HCT116 (cell line): ENCODE data around the gene CDH23. TPM values are rescaled to one million over a fixed set of nuclear protein-coding genes. Genes with fewer than 3 reads are reported as not detected.

Source experiments
- ATAC-seq: fragments of 200-7000 bp; cut with Tn5 transposase; 2 replicates; pipeline ENCODE4 v1.9.1; 2020; ENCODE audit warnings: mild to moderate bottlenecking, moderate library complexity
- BruUV-seq: library from RNA; stranded (reverse); fragments of 400-500 nt; replicated peaks from 2 replicates; lab custom pipeline; 2021; lab: Mats Ljungman, UMichigan
- CTCF ChIA-PET: fragments of 300-600 bp; sonication (Branson Sonifier 250); formaldehyde crosslinking; loops from one replicate; lab custom pipeline; 2021; ENCODE audit warnings: antibody characterized with exemption; lab: Charles Lee
- POLR2A ChIA-PET: fragments of 300-600, 350-600 bp; sonication (Branson Sonifier 250); formaldehyde crosslinking; loops from one replicate; lab custom pipeline; 2021; ENCODE audit warnings: antibody characterized with exemption; lab: Charles Lee
- RAD21 ChIA-PET, 2 experiments: fragments of 300-600 bp; sonication (Branson Sonifier 250); formaldehyde crosslinking; loops; one replicate each; lab custom pipeline; 2023; ENCODE audit warnings: low total read pairs in 2 of 2; ENCODE audit not compliant: uncharacterized antibody in 2 of 2, unreplicated experiment in 2 of 2, low non-redundant PET in 1 of 2; lab: Charles Lee
- DNase-seq: peaks from one replicate; pipeline ENCODE4 v3.0.0-alpha.2; 2010; ENCODE audit warnings: low read depth, low spot score
- H2AFZ ChIP-seq: fragments of 200-600 bp; shearing (Covaris generic), sonication (generic); 2 replicates; pipeline ENCODE4 v1.6.1; 2017; ENCODE audit warnings: low read depth, mixed run types, mixed read lengths, antibody characterized with exemption, low read length; ENCODE audit not compliant: poor library complexity, severe bottlenecking
- H3K27ac ChIP-seq: 2 replicates; pipeline ENCODE4 v1.5.1; 2012; ENCODE audit warnings: low read depth, low read length
- H3K27me3 ChIP-seq: fragments of 200-600 bp; sonication (generic); 2 replicates; pipeline ENCODE4 v1.6.1; 2016; ENCODE audit warnings: mixed run types, low read length, mixed read lengths; ENCODE audit not compliant: insufficient read depth
- H3K36me3 ChIP-seq, 2 experiments: fragments of 200-500 bp in 1 of 2; fragments of 200-600 bp in 1 of 2; sonication (Bioruptor generic) in 1 of 2; sonication (generic) in 1 of 2; 2 replicates each; pipeline versions ENCODE4 v1.5.1 to v1.6.1; 2014 to 2016; ENCODE audit warnings: low read length in 2 of 2, inconsistent platforms in 1 of 2, mixed read lengths in 1 of 2, mixed run types in 1 of 2; ENCODE audit not compliant: insufficient read depth in 2 of 2, control insufficient read depth in 1 of 2
- H3K4me1 ChIP-seq, 2 experiments: fragments of 200-600 bp in 1 of 2; sonication (generic) in 1 of 2; 2 replicates each; pipeline versions ENCODE4 v1.5.1 to v1.6.1; 2012 to 2017; ENCODE audit warnings: low read length in 2 of 2, inconsistent platforms in 1 of 2, mild to moderate bottlenecking in 1 of 2, mixed read lengths in 1 of 2, mixed run types in 1 of 2, moderate library complexity in 1 of 2; ENCODE audit not compliant: insufficient read depth in 2 of 2, control insufficient read depth in 1 of 2
- H3K4me2 ChIP-seq: fragments of 200-600 bp; sonication (generic); 2 replicates; pipeline ENCODE4 v1.6.1; 2017; ENCODE audit warnings: mixed run types, low read length, mixed read lengths
- H3K4me3 ChIP-seq, 2 experiments: fragments of 200-600 bp in 1 of 2; sonication (generic) in 1 of 2; replicated peaks in 1 of 2; 2 replicates each; pipeline ENCODE4 v1.5.1; 2011 to 2016; ENCODE audit warnings: low read length in 2 of 2, control low read depth in 1 of 2, low read depth in 1 of 2, mild to moderate bottlenecking in 1 of 2, mixed read lengths in 1 of 2, mixed run types in 1 of 2
- H3K79me2 ChIP-seq: fragments of 200-600 bp; sonication (generic); 2 replicates; pipeline ENCODE4 v1.6.1; 2017; ENCODE audit warnings: mild to moderate bottlenecking, mixed run types, low read length, moderate library complexity, mixed read lengths; ENCODE audit not compliant: insufficient read depth
- H3K9ac ChIP-seq: fragments of 200-600 bp; sonication (generic); 2 replicates; pipeline ENCODE4 v1.6.1; 2016; ENCODE audit warnings: low read length, mixed read lengths
- H3K9me2 ChIP-seq: fragments of 200-600 bp; sonication (generic), shearing (Covaris generic); 2 replicates; pipeline ENCODE4 v1.6.1; 2017; ENCODE audit warnings: mixed run types, mild to moderate bottlenecking, moderate library complexity; ENCODE audit not compliant: insufficient read depth
- H3K9me3 ChIP-seq, 2 experiments: fragments of 200-500 bp in 1 of 2; fragments of 200-600 bp in 1 of 2; sonication (Bioruptor generic) in 1 of 2; sonication (generic) in 1 of 2; 2 replicates each; pipeline ENCODE4 v1.6.1; 2014 to 2017; ENCODE audit warnings: low read length in 2 of 2, mixed read lengths in 2 of 2, inconsistent platforms in 1 of 2, low read depth in 1 of 2, mild to moderate bottlenecking in 1 of 2, mixed run types in 1 of 2, moderate library complexity in 1 of 2; ENCODE audit not compliant: control insufficient read depth in 1 of 2, insufficient read depth in 1 of 2
- H4K20me1 ChIP-seq: fragments of 200-600 bp; sonication (generic), shearing (Covaris generic); 2 replicates; pipeline ENCODE4 v1.6.1; 2017; ENCODE audit warnings: mixed run types, mild to moderate bottlenecking, moderate library complexity; ENCODE audit not compliant: insufficient read depth
- ATF3 ChIP-seq: IDR thresholded peaks from 2 replicates; pipeline ENCODE4 v1.6.1; 2012
- CEBPB ChIP-seq: IDR thresholded peaks from 2 replicates; pipeline ENCODE4 v1.6.1; 2012; ENCODE audit warnings: low read depth
- EGR1 ChIP-seq: IDR thresholded peaks from 2 replicates; pipeline ENCODE4 v1.6.1; 2012; ENCODE audit warnings: low read depth
- ELF1 ChIP-seq: IDR thresholded peaks from 2 replicates; pipeline ENCODE4 v1.6.1; 2012; ENCODE audit warnings: low read depth, borderline replicate concordance
- EZH2 ChIP-seq: fragments of 200-600 bp; sonication (generic); IDR thresholded peaks from 2 replicates; pipeline ENCODE4 v1.6.1; 2017; ENCODE audit warnings: antibody characterized with exemption, mixed run types
- EZH2phosphoT487 ChIP-seq: fragments of 200-600 bp; IDR thresholded peaks from 2 replicates; pipeline ENCODE4 v1.6.1; 2018; ENCODE audit warnings: antibody characterized with exemption, borderline replicate concordance
- FOSL1 ChIP-seq: IDR thresholded peaks from 2 replicates; pipeline ENCODE4 v1.6.1; 2012; ENCODE audit warnings: low read depth
- JUND ChIP-seq: IDR thresholded peaks from 2 replicates; pipeline ENCODE4 v1.6.1; 2012
- POLR2AphosphoS5 ChIP-seq: IDR thresholded peaks from 2 replicates; pipeline ENCODE4 v1.6.1; 2011; ENCODE audit warnings: mild to moderate bottlenecking, low read depth, low read length, moderate library complexity
- RAD21 ChIP-seq: IDR thresholded peaks from 2 replicates; pipeline ENCODE4 v1.6.1; 2012; ENCODE audit warnings: low read depth, mild to moderate bottlenecking
- REST ChIP-seq: IDR thresholded peaks from 2 replicates; pipeline ENCODE4 v1.6.1; 2012; ENCODE audit warnings: low read depth
- SIN3A ChIP-seq: IDR thresholded peaks from 2 replicates; pipeline ENCODE4 v1.6.1; 2012; ENCODE audit warnings: low read depth
- SP1 ChIP-seq: IDR thresholded peaks from 2 replicates; pipeline ENCODE4 v1.6.1; 2012; ENCODE audit warnings: low read depth
- SRF ChIP-seq: IDR thresholded peaks from 2 replicates; pipeline ENCODE4 v1.6.1; 2012; ENCODE audit warnings: low read depth
- TCF7L2 ChIP-seq: IDR thresholded peaks from 2 replicates; pipeline ENCODE4 v1.7.0; 2011; ENCODE audit warnings: borderline replicate concordance, inconsistent platforms; ENCODE audit not compliant: insufficient read depth, insufficient read length; ENCODE audit errors: extremely low read depth
- YY1 ChIP-seq: IDR thresholded peaks from 2 replicates; pipeline ENCODE4 v1.6.1; 2011; ENCODE audit warnings: low read length, low read depth, moderate library complexity, mild to moderate bottlenecking; ENCODE audit not compliant: insufficient replicate concordance; ENCODE audit errors: extremely low read depth
- ZFX ChIP-seq: fragments of 450-650 bp; IDR thresholded peaks from 2 replicates; pipeline ENCODE4 v1.6.1; 2017
- ZNF274 ChIP-seq: fragments of 200-500 bp; sonication (Bioruptor generic); IDR thresholded peaks from 2 replicates; pipeline ENCODE4 v1.6.1; 2014; ENCODE audit warnings: mild to moderate bottlenecking, low read depth, low read length, inconsistent platforms
- intact Hi-C: fragments of 100-400 bp; cut with micrococcal nuclease; formaldehyde crosslinking; loops from 2 replicates; pipeline ENCODE4 v1.10.0; 2022
- total RNA-seq: library from RNA; stranded (reverse); gene quantifications from one replicate; pipeline ENCODE4 v1.2.1, GENCODE V29; 2021; ENCODE audit not compliant: unreplicated experiment
- TF ChIP-seq, protein P1 (sequence below): IDR thresholded peaks from 2 replicates; pipeline ENCODE4 v1.6.1; 2011; ENCODE audit warnings: mild to moderate bottlenecking, low read length, moderate library complexity; ENCODE audit not compliant: insufficient replicate concordance; ENCODE audit errors: extremely low read depth

CDH23 gene
- total RNA-seq, 1 experiment from 2014 or later: not detected

DNA sequence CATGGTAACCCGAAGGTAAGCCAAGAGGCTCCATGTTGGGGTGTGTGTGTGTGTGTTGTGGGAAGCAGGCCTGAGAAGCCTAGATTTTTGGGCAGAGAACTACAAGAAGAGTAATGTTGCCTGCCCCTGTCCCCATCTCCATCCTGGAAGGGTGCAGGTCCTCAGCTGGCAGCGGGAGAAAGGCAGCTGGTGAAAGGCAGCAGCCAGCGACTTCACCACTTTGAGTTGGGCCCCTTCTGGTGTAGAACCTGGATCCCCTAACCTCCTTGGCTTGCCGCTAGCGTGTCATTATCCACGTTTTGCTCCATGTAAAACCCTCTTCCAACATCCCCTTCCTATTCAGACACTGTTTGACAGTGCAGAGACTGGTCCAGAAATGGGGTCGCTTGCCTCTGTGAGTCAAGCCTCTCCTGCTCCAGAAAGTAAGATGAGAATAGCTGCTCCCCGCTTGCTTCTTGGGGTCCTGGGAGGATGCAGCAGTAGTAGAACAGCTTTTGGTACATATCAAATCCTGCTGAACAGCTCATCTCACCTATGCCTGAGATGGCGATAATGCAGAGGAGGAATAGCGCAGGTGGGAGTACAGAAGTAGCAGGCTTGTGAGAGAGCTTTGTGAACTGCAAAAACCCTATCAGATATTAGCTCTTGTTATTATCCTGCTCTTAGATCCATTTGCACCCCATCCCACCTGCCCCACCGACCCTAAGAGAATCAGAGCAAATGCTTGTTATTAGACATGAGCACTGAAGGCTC, 22.1 kb upstream of the CDH23 start:
- ChIA-PET RAD21 (no interaction called here), CTCF (interaction anchor here (1.0 to 3.0 kb wide), 2 partner anchors 11 to 55 kb away, joined by 3 to 11 read pairs; partner anchors contain the start of gene SLC29A3), POLR2A (interaction anchor here (3.6 kb wide), 1 partner anchor 9 kb away, joined by 22 read pairs; no protein-coding TSS in a partner anchor)
- Histone ChIP-seq H3K4me1 (peaks cover 8 to 12% of the 10 kb centered on the region in 2 experiments; a peak in 3 of 4 replicates), H3K27me3 (no peaks in the 10 kb centered on the region), H2AFZ (no peak overlapping the region), H3K9me2 (no peaks in the 10 kb centered on the region), H3K36me3 (no peaks in the 10 kb centered on the region), H3K4me2 (no peak overlapping the region), H3K9me3 (no peaks in the 10 kb centered on the region), H3K4me3 (no peak overlapping the region), H4K20me1 (no peaks in the 10 kb centered on the region), H3K27ac (no peak overlapping the region), H3K9ac (no peak overlapping the region), H3K79me2 (no peaks in the 10 kb centered on the region)
- TF ChIP-seq EGR1 (no peak), ZFX (no peak), JUND (no peak), SP1 (no peak), EZH2 (no peak), CEBPB (no peak), FOSL1 (no peak), RAD21 (no peak), YY1 (no peak), TCF7L2 (no peak), SIN3A (no peak), REST (no peak), SRF (no peak), ATF3 (no peak), ELF1 (no peak), ZNF274 (no peak), POLR2AphosphoS5 (no peak), EZH2phosphoT487 (no peak)
- TF ChIP-seq, protein P1, sequence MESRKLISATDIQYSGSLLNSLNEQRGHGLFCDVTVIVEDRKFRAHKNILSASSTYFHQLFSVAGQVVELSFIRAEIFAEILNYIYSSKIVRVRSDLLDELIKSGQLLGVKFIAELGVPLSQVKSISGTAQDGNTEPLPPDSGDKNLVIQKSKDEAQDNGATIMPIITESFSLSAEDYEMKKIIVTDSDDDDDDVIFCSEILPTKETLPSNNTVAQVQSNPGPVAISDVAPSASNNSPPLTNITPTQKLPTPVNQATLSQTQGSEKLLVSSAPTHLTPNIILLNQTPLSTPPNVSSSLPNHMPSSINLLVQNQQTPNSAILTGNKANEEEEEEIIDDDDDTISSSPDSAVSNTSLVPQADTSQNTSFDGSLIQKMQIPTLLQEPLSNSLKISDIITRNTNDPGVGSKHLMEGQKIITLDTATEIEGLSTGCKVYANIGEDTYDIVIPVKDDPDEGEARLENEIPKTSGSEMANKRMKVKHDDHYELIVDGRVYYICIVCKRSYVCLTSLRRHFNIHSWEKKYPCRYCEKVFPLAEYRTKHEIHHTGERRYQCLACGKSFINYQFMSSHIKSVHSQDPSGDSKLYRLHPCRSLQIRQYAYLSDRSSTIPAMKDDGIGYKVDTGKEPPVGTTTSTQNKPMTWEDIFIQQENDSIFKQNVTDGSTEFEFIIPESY: no peak
- no peak for ATAC-seq
- no peak for DNase-seq
- no TSS peak for BruUV-seq
- intact Hi-C loops: no loop called here
